ENCODE data around the gene ADGRV1. TPM values are rescaled to one million over a fixed set of nuclear protein-coding genes. Genes with fewer than 3 reads are reported as not detected.

Gene ADGRV1
- total and polyA plus RNA-seq, 2 donors (not counting 3 experiments of a cell fraction or from before 2014, with no cell fraction given), result 0.11 to 0.55 TPM

- H3K36me3 ChIP-seq (ENCODE audit: control insufficient read depth in 2 of 2, extremely low read depth in 1 of 2, insufficient read depth in 2 of 2, low read length in 2 of 2), result no peaks in the 10 kb centered on the region
These were observed 343.6 kb downstream of the ADGRV1 start for GRCh38 chr5:90902170-90902569.

More at GRCh38 chr5:90902170-90902569, 343.6 kb downstream of the ADGRV1 start:
- DNase-seq (ENCODE audit: low read depth, low spot score) (no peak), FAIRE-seq (no peak)
- BruUV-seq (replicated peaks), result no TSS peak
- no peak overlapping the region for H3K27ac ChIP-seq (ENCODE audit: insufficient read depth, low read depth, low read length)
- no peak overlapping the region for H3K9ac ChIP-seq (replicated peaks; ENCODE audit: extremely low read depth, insufficient read depth, low read length)
- no peaks in the 10 kb centered on the region for H3K9me3 ChIP-seq (replicated peaks; ENCODE audit: control insufficient read depth, insufficient read depth, low read length)
- no peaks in the 10 kb centered on the region for H3K4me1 ChIP-seq (ENCODE audit: control insufficient read depth, extremely low read depth, insufficient read depth, low read length)
- ChIA-PET CTCF (no interaction called here), POLR2A (no interaction called here)
- no peaks in the 10 kb centered on the region for H3K27me3 ChIP-seq (ENCODE audit: control insufficient read depth in 2 of 2, insufficient read depth in 2 of 2, low read length in 2 of 2)
- H4K20me1 ChIP-seq (replicated peaks; ENCODE audit: control insufficient read depth, extremely low read depth, insufficient read depth, low read length), result no peaks in the 10 kb centered on the region
- H3K4me3 ChIP-seq (replicated peaks in 1 of 3; ENCODE audit: insufficient read depth in 1 of 3, low read depth in 1 of 3, low read length in 3 of 3), result no peak overlapping the region
- TF ChIP-seq EZH2 (IDR thresholded peaks at IDR 0.05; ENCODE audit: borderline replicate concordance, low read depth, low read length, severe bottlenecking) (no peak), MAX (IDR thresholded peaks at IDR 0.05; ENCODE audit: insufficient read depth, insufficient read length) (no peak), POLR2A (IDR thresholded peaks at IDR 0.05; ENCODE audit: low read depth, low read length) (no peak), CTCF (IDR thresholded peaks at IDR 0.05; ENCODE audit: extremely low read depth in 1 of 2, insufficient read depth in 1 of 2, low read depth in 1 of 2, low read length in 2 of 2) (no peak), GATA2 (IDR thresholded peaks at IDR 0.05; ENCODE audit: insufficient read depth, insufficient read length, low read depth, low read length) (no peak), FOS (IDR thresholded peaks at IDR 0.05; ENCODE audit: borderline replicate concordance, insufficient read depth, low read length) (no peak), JUN (IDR thresholded peaks at IDR 0.05; ENCODE audit: borderline replicate concordance, insufficient read depth, insufficient read length, low read depth) (no peak), POLR2AphosphoS5 (IDR thresholded peaks at IDR 0.05; ENCODE audit: insufficient read depth, low read depth, low read length) (no peak), MYC (IDR thresholded peaks at IDR 0.05; ENCODE audit: low read depth, low read length) (no peak)
- H3K79me2 ChIP-seq (ENCODE audit: control insufficient read depth, insufficient read depth, low read length), result no peaks in the 10 kb centered on the region
- no peaks in the 10 kb centered on the region for H3K9me1 ChIP-seq (replicated peaks; ENCODE audit: control insufficient read depth, extremely low read depth, insufficient read depth, low read length)
- H2AFZ ChIP-seq (ENCODE audit: low read depth, low read length), result no peak overlapping the region
- no peak overlapping the region for H3K4me2 ChIP-seq (ENCODE audit: insufficient read depth, low read length)
- dilution Hi-C loops (cut with MboI; ENCODE audit: extremely low pct_ligation_motif_present, low sequenced_read_pairs) (no loop called here), intact Hi-C loops (cut with micrococcal nuclease) (no loop called here)
